Gastroesophageal sphincter (tissue), 3 donors: Measurements from ENCODE around the gene HS3ST5.

Experiments used
- CTCF ChIP-seq, 4 experiments: fragments of 200-600 bp in 2 of 4; fragments of 450-650 bp in 2 of 4; sonication (generic) in 1 of 4; IDR thresholded peaks; one replicate each; pipeline ENCODE4 v1.5.1; 2017 to 2019; ENCODE audit warnings: antibody characterized with exemption in 4 of 4, mild to moderate bottlenecking in 2 of 4, moderate library complexity in 2 of 4
- EP300 ChIP-seq: sonication (generic); formaldehyde crosslinking; IDR thresholded peaks from one replicate; pipeline ENCODE4 v1.6.1; 2017; ENCODE audit warnings: antibody characterized with exemption, mild to moderate bottlenecking
- POLR2AphosphoS5 ChIP-seq: sonication (generic); formaldehyde crosslinking; IDR thresholded peaks from one replicate; pipeline ENCODE4 v1.6.1; 2017; ENCODE audit warnings: antibody characterized with exemption

- TF ChIP-seq CTCF (IDR thresholded peaks at IDR 0.05) (peak in 2 of 4 experiments; percentile 6 to 52), POLR2AphosphoS5 (no peak), EP300 (no peak)
These were observed 234.5 kb downstream of the HS3ST5 start for GRCh38 chr6:114108119-114109002.
